Liver (tissue), 9 donors: Measurements from ENCODE around the gene CFAP221. TPM values are rescaled to one million over a fixed set of nuclear protein-coding genes. Genes with fewer than 3 reads are reported as not detected.
"Not testable (repeated sequence)": the region's sequence is repeated elsewhere in the genome, so short reads cannot be mapped to it uniquely, and the experiment has no call there.

Source experiments
- DNase-seq: peaks from one replicate; pipeline ENCODE4 v3.0.0-alpha.2; 2017; ENCODE audit warnings: low spot score
- H3K27ac ChIP-seq, 2 donors: one replicate each; pipeline ENCODE4 v1.7.0; 2013; ENCODE audit warnings: inconsistent platforms in 2 of 2, low read length in 2 of 2, control low read depth in 1 of 2, low read depth in 1 of 2, mild to moderate bottlenecking in 1 of 2
- H3K27me3 ChIP-seq, 4 donors: one replicate each; pipeline versions ENCODE4 v1.6.1 to v1.7.0; 2013; ENCODE audit warnings: low read length in 3 of 4, inconsistent platforms in 1 of 4, mild to moderate bottlenecking in 1 of 4, moderate library complexity in 1 of 4; ENCODE audit not compliant: control insufficient read depth in 4 of 4, insufficient read depth in 4 of 4
- H3K36me3 ChIP-seq, 4 donors: one replicate each; pipeline versions ENCODE4 v1.6.1 to v1.7.0; 2013; ENCODE audit warnings: low read length in 3 of 4, mild to moderate bottlenecking in 3 of 4, low read depth in 1 of 4, moderate library complexity in 1 of 4; ENCODE audit not compliant: control insufficient read depth in 4 of 4, insufficient read depth in 3 of 4
- H3K4me1 ChIP-seq, 4 donors: one replicate each; pipeline versions ENCODE4 v1.6.1 to v1.7.0; 2013; ENCODE audit warnings: low read length in 3 of 4, mild to moderate bottlenecking in 3 of 4, moderate library complexity in 1 of 4; ENCODE audit not compliant: control insufficient read depth in 4 of 4, insufficient read depth in 4 of 4
- H3K4me3 ChIP-seq, 3 donors: one replicate each; pipeline versions ENCODE4 v1.6.1 to v1.7.0; 2013; ENCODE audit warnings: low read length in 3 of 3, control low read depth in 1 of 3, low read depth in 1 of 3, mild to moderate bottlenecking in 1 of 3
- H3K9ac ChIP-seq, 2 donors: one replicate each; pipeline ENCODE4 v1.7.0; 2013; ENCODE audit warnings: low read length in 2 of 2, mild to moderate bottlenecking in 2 of 2, moderate library complexity in 2 of 2, control low read depth in 1 of 2, low read depth in 1 of 2
- H3K9me3 ChIP-seq, 4 donors: one replicate each; pipeline versions ENCODE4 v1.6.1 to v1.7.0; 2013; ENCODE audit warnings: low read length in 3 of 4; ENCODE audit not compliant: control insufficient read depth in 4 of 4
- EGR1 ChIP-seq, 2 donors: IDR thresholded peaks; 2 replicates each; pipeline ENCODE4 v1.6.1; 2016 to 2018; ENCODE audit warnings: antibody characterized with exemption in 2 of 2, low read depth in 2 of 2
- FOXA1 ChIP-seq: IDR thresholded peaks from 2 replicates; pipeline ENCODE4 v1.6.1; 2016; ENCODE audit warnings: antibody characterized with exemption
- GABPA ChIP-seq, 2 donors: IDR thresholded peaks in 1 of 2; conservative IDR thresholded peaks in 1 of 2; 2 replicates each; pipeline ENCODE4 v1.6.1; 2016; ENCODE audit warnings: antibody characterized with exemption in 2 of 2, mild to moderate bottlenecking in 1 of 2, moderate library complexity in 1 of 2
- HNF4A ChIP-seq, 2 donors: conservative IDR thresholded peaks; 2 replicates each; pipeline ENCODE4 v1.6.1; 2016; ENCODE audit warnings: antibody characterized with exemption in 2 of 2, mild to moderate bottlenecking in 2 of 2
- JUND ChIP-seq, 2 donors: IDR thresholded peaks; 2 replicates each; pipeline ENCODE4 v1.6.1; 2016; ENCODE audit warnings: antibody characterized with exemption in 2 of 2
- NR2F2 ChIP-seq: IDR thresholded peaks from 2 replicates; pipeline ENCODE4 v1.6.1; 2016; ENCODE audit warnings: antibody characterized with exemption
- RAD21 ChIP-seq, 2 donors: IDR thresholded peaks; 2 replicates each; pipeline ENCODE4 v1.6.1; 2016; ENCODE audit warnings: antibody characterized with exemption in 2 of 2, mild to moderate bottlenecking in 2 of 2
- RXRA ChIP-seq, 2 donors: IDR thresholded peaks; 2 replicates each; pipeline ENCODE4 v1.6.1; 2017 to 2018; ENCODE audit warnings: antibody characterized with exemption in 2 of 2, mild to moderate bottlenecking in 1 of 2
- SP1 ChIP-seq: IDR thresholded peaks from 2 replicates; pipeline ENCODE4 v1.6.1; 2018; ENCODE audit warnings: antibody characterized with exemption, mild to moderate bottlenecking
- TAF1 ChIP-seq: conservative IDR thresholded peaks from 2 replicates; pipeline ENCODE4 v1.6.1; 2016; ENCODE audit warnings: antibody characterized with exemption, mild to moderate bottlenecking
- YY1 ChIP-seq: IDR thresholded peaks from 2 replicates; pipeline ENCODE4 v1.6.1; 2016; ENCODE audit warnings: antibody characterized with exemption, mild to moderate bottlenecking
- WGBS: extraction: QIAGEN DNeasy Blood & Tissue Kit; methylation state at CpG from one replicate; pipeline ENCODE4 v1.1.7; 2013; 5-methylcytosine and 5-hydroxymethylcytosine counted together
- polyA plus RNA-seq, 2 donors: library from polyadenylated mRNA; stranded (reverse) in 1 of 2; unstranded in 1 of 2; fragments of 200-250 nt in 1 of 2; fragments of >200 nt in 1 of 2; fragmentation: Nextera tagmentation in 1 of 2; extraction: Ambion mirVana in 1 of 2; gene quantifications; one replicate each; pipeline versions ENCODE4 v1.2.1 to v1.2.3, GENCODE V29; 2013 to 2015
- total RNA-seq, 2 donors: library from RNA; depleted of rRNA; stranded (reverse); fragments of >200 nt; gene quantifications; one replicate each; pipeline ENCODE4 v1.2.3, GENCODE V29; 2014
- TF ChIP-seq, protein P1 (sequence below): fragments of 150-350 bp; IDR thresholded peaks from 2 replicates; pipeline ENCODE4 v1.5.1; 2017; ENCODE audit warnings: improper control_type of control experiment, low read depth, low read length; ENCODE audit not compliant: missing input control
- TF ChIP-seq, protein P2 (sequence below): IDR thresholded peaks from 2 replicates; pipeline ENCODE4 v1.6.1; 2016; ENCODE audit warnings: antibody characterized with exemption
- TF ChIP-seq, protein P3 (sequence below): IDR thresholded peaks from 2 replicates; pipeline ENCODE4 v1.6.1; 2016; ENCODE audit warnings: antibody characterized with exemption, mild to moderate bottlenecking
- TF ChIP-seq, protein P4 (sequence below): IDR thresholded peaks from 2 replicates; pipeline ENCODE4 v1.6.1; 2016; ENCODE audit warnings: antibody characterized with exemption
- donor health status: healthy.
- donor health status: healthy.
- donor health status: healthy.
- donor health status: healthy.
- donor health status: healthy.

The CFAP221 gene
- total and polyA plus RNA-seq, 4 donors, result 0.23 to 3.1 (median 1.2) TPM

DNA sequence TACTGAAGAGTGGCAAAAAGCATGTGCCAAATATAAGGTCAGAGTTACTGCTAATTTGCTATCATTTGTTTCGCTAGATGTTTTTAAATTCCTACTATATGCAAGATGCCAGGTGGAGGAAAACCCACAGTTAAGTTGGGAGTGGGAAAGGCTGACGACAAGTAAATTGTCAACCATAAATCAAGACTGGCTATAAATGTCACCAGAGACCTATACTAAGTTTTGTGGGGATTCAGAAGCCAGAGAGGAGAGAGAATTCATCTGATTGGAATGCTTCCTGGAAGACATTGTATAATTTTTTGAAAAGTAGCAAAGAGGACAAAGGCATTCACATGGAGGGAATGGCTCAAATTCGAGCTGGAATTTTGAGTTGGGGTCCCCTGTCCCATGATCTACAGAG lies 64.3 kb downstream of the CFAP221 start:
- 73% methylated on average over 3 of the region's 3 CpGs for WGBS
- Histone ChIP-seq H3K4me3 (no peak overlapping the region), H3K9ac (no peak overlapping the region), H3K4me1 (no peaks in the 10 kb centered on the region), H3K36me3 (no peaks in the 10 kb centered on the region), H3K27ac (no peak overlapping the region), H3K9me3 (peaks cover 0 to 3% (median under 1%) of the 10 kb centered on the region in 4 donors), H3K27me3 (no peaks in the 10 kb centered on the region)
- TF ChIP-seq YY1 (no peak), GABPA (IDR thresholded peaks at IDR 0.05 in 1 of 2, conservative IDR thresholded peaks at IDR 0.05 in 1 of 2) (no peak), TAF1 (no peak), HNF4A (conservative IDR thresholded peaks at IDR 0.05) (no peak), NR2F2 (no peak), FOXA1 (no peak), JUND (IDR thresholded peaks at IDR 0.05) (no peak), SP1 (no peak), EGR1 (IDR thresholded peaks at IDR 0.05; ENCODE audit: low read depth in 2 of 2) (no peak)
- TF ChIP-seq, protein P1, sequence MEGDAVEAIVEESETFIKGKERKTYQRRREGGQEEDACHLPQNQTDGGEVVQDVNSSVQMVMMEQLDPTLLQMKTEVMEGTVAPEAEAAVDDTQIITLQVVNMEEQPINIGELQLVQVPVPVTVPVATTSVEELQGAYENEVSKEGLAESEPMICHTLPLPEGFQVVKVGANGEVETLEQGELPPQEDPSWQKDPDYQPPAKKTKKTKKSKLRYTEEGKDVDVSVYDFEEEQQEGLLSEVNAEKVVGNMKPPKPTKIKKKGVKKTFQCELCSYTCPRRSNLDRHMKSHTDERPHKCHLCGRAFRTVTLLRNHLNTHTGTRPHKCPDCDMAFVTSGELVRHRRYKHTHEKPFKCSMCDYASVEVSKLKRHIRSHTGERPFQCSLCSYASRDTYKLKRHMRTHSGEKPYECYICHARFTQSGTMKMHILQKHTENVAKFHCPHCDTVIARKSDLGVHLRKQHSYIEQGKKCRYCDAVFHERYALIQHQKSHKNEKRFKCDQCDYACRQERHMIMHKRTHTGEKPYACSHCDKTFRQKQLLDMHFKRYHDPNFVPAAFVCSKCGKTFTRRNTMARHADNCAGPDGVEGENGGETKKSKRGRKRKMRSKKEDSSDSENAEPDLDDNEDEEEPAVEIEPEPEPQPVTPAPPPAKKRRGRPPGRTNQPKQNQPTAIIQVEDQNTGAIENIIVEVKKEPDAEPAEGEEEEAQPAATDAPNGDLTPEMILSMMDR, result no peak
- TF ChIP-seq, protein P2, sequence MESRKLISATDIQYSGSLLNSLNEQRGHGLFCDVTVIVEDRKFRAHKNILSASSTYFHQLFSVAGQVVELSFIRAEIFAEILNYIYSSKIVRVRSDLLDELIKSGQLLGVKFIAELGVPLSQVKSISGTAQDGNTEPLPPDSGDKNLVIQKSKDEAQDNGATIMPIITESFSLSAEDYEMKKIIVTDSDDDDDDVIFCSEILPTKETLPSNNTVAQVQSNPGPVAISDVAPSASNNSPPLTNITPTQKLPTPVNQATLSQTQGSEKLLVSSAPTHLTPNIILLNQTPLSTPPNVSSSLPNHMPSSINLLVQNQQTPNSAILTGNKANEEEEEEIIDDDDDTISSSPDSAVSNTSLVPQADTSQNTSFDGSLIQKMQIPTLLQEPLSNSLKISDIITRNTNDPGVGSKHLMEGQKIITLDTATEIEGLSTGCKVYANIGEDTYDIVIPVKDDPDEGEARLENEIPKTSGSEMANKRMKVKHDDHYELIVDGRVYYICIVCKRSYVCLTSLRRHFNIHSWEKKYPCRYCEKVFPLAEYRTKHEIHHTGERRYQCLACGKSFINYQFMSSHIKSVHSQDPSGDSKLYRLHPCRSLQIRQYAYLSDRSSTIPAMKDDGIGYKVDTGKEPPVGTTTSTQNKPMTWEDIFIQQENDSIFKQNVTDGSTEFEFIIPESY, result no peak
- TF ChIP-seq, protein P3, sequence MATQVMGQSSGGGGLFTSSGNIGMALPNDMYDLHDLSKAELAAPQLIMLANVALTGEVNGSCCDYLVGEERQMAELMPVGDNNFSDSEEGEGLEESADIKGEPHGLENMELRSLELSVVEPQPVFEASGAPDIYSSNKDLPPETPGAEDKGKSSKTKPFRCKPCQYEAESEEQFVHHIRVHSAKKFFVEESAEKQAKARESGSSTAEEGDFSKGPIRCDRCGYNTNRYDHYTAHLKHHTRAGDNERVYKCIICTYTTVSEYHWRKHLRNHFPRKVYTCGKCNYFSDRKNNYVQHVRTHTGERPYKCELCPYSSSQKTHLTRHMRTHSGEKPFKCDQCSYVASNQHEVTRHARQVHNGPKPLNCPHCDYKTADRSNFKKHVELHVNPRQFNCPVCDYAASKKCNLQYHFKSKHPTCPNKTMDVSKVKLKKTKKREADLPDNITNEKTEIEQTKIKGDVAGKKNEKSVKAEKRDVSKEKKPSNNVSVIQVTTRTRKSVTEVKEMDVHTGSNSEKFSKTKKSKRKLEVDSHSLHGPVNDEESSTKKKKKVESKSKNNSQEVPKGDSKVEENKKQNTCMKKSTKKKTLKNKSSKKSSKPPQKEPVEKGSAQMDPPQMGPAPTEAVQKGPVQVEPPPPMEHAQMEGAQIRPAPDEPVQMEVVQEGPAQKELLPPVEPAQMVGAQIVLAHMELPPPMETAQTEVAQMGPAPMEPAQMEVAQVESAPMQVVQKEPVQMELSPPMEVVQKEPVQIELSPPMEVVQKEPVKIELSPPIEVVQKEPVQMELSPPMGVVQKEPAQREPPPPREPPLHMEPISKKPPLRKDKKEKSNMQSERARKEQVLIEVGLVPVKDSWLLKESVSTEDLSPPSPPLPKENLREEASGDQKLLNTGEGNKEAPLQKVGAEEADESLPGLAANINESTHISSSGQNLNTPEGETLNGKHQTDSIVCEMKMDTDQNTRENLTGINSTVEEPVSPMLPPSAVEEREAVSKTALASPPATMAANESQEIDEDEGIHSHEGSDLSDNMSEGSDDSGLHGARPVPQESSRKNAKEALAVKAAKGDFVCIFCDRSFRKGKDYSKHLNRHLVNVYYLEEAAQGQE, result no peak
- TF ChIP-seq, protein P4, sequence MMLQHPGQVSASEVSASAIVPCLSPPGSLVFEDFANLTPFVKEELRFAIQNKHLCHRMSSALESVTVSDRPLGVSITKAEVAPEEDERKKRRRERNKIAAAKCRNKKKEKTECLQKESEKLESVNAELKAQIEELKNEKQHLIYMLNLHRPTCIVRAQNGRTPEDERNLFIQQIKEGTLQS, result no peak
- no peak for DNase-seq

DNA sequence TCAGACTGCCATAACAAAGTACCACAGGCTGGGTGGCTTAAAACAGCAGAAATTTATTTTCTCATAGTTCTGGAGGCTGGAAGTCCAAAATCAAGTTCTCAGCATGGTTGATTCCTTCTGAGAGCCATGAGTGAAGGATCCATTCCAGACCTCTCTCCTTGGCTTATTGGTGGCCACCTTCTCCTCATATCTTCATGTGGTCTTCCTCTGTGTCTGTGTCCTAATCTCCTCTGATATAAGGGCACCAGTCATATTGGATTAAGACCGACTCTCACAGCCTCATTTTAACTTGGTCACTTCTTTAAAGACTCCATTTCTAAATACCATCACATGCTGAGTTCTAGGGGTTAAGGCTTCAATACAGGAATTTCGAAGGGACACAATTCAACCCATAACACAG lies 65.1 kb downstream of the CFAP221 start:
- H3K36me3 ChIP-seq, result no peaks in the 10 kb centered on the region
- no peak for DNase-seq
- H3K9me3 ChIP-seq, result peaks cover 0 to 7% (median 3%) of the 10 kb centered on the region in 4 donors
- H3K27ac ChIP-seq, result no peak overlapping the region
- TF ChIP-seq YY1 (no peak), RXRA (IDR thresholded peaks at IDR 0.05) (no peak), FOXA1 (no peak), HNF4A (conservative IDR thresholded peaks at IDR 0.05) (no peak), RAD21 (IDR thresholded peaks at IDR 0.05) (no peak)
- WGBS, result 76% methylated on average over 2 of the region's 2 CpGs
- H3K9ac ChIP-seq, result no peak overlapping the region
- H3K4me3 ChIP-seq, result no peak overlapping the region
- no peaks in the 10 kb centered on the region for H3K27me3 ChIP-seq
- no peaks in the 10 kb centered on the region for H3K4me1 ChIP-seq

DNA sequence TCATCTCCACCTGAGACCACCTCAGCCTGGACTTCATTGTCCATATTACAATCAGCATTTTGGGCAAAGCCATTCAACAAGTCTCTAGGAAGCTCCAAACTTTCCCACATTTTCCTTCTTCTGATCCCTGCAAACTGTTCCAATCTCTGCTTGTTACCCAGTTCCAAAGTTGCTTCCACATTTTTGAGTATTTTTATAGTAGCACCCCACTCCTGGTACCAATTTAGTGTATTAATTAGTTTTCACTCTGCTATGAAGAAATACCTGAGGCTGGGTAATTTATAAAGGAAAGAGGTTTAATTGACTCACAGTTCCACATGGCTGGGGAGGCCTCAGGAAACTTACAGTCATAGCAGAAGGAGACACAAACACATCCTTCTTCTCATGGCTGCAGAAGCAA lies 69.9 kb downstream of the CFAP221 start:
- not testable (repeated sequence) for H3K4me1 ChIP-seq, DNase-seq

More for the DNA sequence above, 69.9 kb downstream of the CFAP221 start:
- not testable (repeated sequence) for H3K4me3 ChIP-seq, H3K36me3 ChIP-seq, H3K9ac ChIP-seq, H3K27ac ChIP-seq, H3K27me3 ChIP-seq, H3K9me3 ChIP-seq
